Measurements from ENCODE around the gene RHNO1.

RHNO1 gene

GRCh38 chr12:2857576-2857975, 19.4 kb upstream of the RHNO1 start:
- H4K20me1 ChIP-seq (ENCODE audit: insufficient read depth, low read length) = no peaks in the 10 kb centered on the region
- H2AFZ ChIP-seq (ENCODE audit: low read length) = no peak overlapping the region
- no peaks in the 10 kb centered on the region for H3F3A ChIP-seq (ENCODE audit: insufficient read depth, low read length)
- TF ChIP-seq EZH2 (IDR thresholded peaks at IDR 0.05; ENCODE audit: borderline replicate concordance, low read length) = no peak
- no peaks in the 10 kb centered on the region for H3K9me2 ChIP-seq (ENCODE audit: low read depth, low read length)
- no peaks in the 10 kb centered on the region for H3K27me3 ChIP-seq (ENCODE audit: insufficient read depth, low read length)
- no peaks in the 10 kb centered on the region for H3K9me3 ChIP-seq (ENCODE audit: low read length)
- H3K27ac ChIP-seq (ENCODE audit: low read depth, low read length, poor library complexity, severe bottlenecking) = no peak overlapping the region
- H3K79me2 ChIP-seq (ENCODE audit: insufficient read depth, low read length) = no peaks in the 10 kb centered on the region
- H3K9ac ChIP-seq (ENCODE audit: low read length) = no peak overlapping the region
- H3K4me2 ChIP-seq (ENCODE audit: low read length) = no peak overlapping the region
- H3K36me3 ChIP-seq (ENCODE audit: insufficient read depth, low read length) = peaks cover 41% of the 10 kb centered on the region
- no peaks in the 10 kb centered on the region for H3K4me1 ChIP-seq (ENCODE audit: insufficient read depth, low read length, severe bottlenecking)
- no peak overlapping the region for H3K4me3 ChIP-seq (ENCODE audit: low read depth, low read length, poor library complexity, severe bottlenecking)

- Histone ChIP-seq H3K9me2 (ENCODE audit: low read depth, low read length) (no peaks in the 10 kb centered on the region), H3K36me3 (ENCODE audit: insufficient read depth, low read length) (peaks cover 49% of the 10 kb centered on the region), H3K79me2 (ENCODE audit: insufficient read depth, low read length) (no peaks in the 10 kb centered on the region), H2AFZ (ENCODE audit: low read length) (no peak overlapping the region), H3K9ac (ENCODE audit: low read length) (no peak overlapping the region), H3K27me3 (ENCODE audit: insufficient read depth, low read length) (no peaks in the 10 kb centered on the region), H3K4me3 (ENCODE audit: low read depth, low read length, poor library complexity, severe bottlenecking) (no peak overlapping the region), H3K9me3 (ENCODE audit: low read length) (no peaks in the 10 kb centered on the region), H3K4me2 (ENCODE audit: low read length) (no peak overlapping the region), H3F3A (ENCODE audit: insufficient read depth, low read length) (no peaks in the 10 kb centered on the region), H3K4me1 (ENCODE audit: insufficient read depth, low read length, severe bottlenecking) (no peaks in the 10 kb centered on the region), H4K20me1 (ENCODE audit: insufficient read depth, low read length) (no peaks in the 10 kb centered on the region), H3K27ac (ENCODE audit: low read depth, low read length, poor library complexity, severe bottlenecking) (no peak overlapping the region)
- TF ChIP-seq EZH2 (IDR thresholded peaks at IDR 0.05; ENCODE audit: borderline replicate concordance, low read length) = no peak
- TF ChIP-seq, protein P1, sequence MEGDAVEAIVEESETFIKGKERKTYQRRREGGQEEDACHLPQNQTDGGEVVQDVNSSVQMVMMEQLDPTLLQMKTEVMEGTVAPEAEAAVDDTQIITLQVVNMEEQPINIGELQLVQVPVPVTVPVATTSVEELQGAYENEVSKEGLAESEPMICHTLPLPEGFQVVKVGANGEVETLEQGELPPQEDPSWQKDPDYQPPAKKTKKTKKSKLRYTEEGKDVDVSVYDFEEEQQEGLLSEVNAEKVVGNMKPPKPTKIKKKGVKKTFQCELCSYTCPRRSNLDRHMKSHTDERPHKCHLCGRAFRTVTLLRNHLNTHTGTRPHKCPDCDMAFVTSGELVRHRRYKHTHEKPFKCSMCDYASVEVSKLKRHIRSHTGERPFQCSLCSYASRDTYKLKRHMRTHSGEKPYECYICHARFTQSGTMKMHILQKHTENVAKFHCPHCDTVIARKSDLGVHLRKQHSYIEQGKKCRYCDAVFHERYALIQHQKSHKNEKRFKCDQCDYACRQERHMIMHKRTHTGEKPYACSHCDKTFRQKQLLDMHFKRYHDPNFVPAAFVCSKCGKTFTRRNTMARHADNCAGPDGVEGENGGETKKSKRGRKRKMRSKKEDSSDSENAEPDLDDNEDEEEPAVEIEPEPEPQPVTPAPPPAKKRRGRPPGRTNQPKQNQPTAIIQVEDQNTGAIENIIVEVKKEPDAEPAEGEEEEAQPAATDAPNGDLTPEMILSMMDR (IDR thresholded peaks at IDR 0.05; ENCODE audit: low read length) = no peak
Observed at GRCh38 chr12:2858334-2858733, 18.7 kb upstream of the RHNO1 start.

- Histone ChIP-seq H3K27me3 (ENCODE audit: insufficient read depth, low read length) (no peaks in the 10 kb centered on the region), H3K4me2 (ENCODE audit: low read length) (no peak overlapping the region), H3K4me1 (ENCODE audit: insufficient read depth, low read length, severe bottlenecking) (no peaks in the 10 kb centered on the region), H4K20me1 (ENCODE audit: insufficient read depth, low read length) (no peaks in the 10 kb centered on the region), H3K9me2 (ENCODE audit: low read depth, low read length) (no peaks in the 10 kb centered on the region), H3F3A (ENCODE audit: insufficient read depth, low read length) (no peaks in the 10 kb centered on the region), H3K9ac (ENCODE audit: low read length) (no peak overlapping the region), H3K27ac (ENCODE audit: low read depth, low read length, poor library complexity, severe bottlenecking) (no peak overlapping the region), H3K4me3 (ENCODE audit: low read depth, low read length, poor library complexity, severe bottlenecking) (no peak overlapping the region), H3K36me3 (ENCODE audit: insufficient read depth, low read length) (peaks cover 55% of the 10 kb centered on the region), H3K9me3 (ENCODE audit: low read length) (no peaks in the 10 kb centered on the region), H3K79me2 (ENCODE audit: insufficient read depth, low read length) (no peaks in the 10 kb centered on the region), H2AFZ (ENCODE audit: low read length) (no peak overlapping the region)
- TF ChIP-seq EZH2 (IDR thresholded peaks at IDR 0.05; ENCODE audit: borderline replicate concordance, low read length) = no peak
- TF ChIP-seq, protein P1 (IDR thresholded peaks at IDR 0.05; ENCODE audit: low read length) = no peak
Observed at GRCh38 chr12:2858944-2859421, 18.0 kb upstream of the RHNO1 start.

DNA sequence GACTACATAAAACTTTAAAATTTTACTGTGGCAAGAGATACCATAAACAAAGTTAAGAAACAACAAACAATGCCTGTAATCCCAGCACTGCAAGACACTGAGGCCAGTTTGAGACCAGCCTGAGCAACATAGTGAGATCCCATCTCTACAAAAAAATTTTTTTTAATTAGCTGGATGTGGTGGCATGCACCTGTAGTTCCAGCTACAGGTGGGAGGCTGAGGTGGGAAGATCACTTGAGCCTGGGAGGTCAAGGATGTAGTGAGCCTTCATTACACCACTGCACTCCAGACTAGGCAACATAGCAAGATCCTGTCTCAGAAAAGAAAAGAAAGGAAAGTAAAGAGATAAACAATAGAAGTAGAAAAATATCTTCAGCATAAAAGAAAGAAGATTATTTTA, 16.9 kb upstream of the RHNO1 start:
- Histone ChIP-seq H3K9me3 (ENCODE audit: low read length) (no peaks in the 10 kb centered on the region), H3K27me3 (ENCODE audit: insufficient read depth, low read length) (no peaks in the 10 kb centered on the region), H3K9ac (ENCODE audit: low read length) (no peak overlapping the region), H4K20me1 (ENCODE audit: insufficient read depth, low read length) (no peaks in the 10 kb centered on the region), H3K79me2 (ENCODE audit: insufficient read depth, low read length) (no peaks in the 10 kb centered on the region), H3K9me2 (ENCODE audit: low read depth, low read length) (no peaks in the 10 kb centered on the region), H2AFZ (ENCODE audit: low read length) (no peak overlapping the region), H3K36me3 (ENCODE audit: insufficient read depth, low read length) (peaks cover 67% of the 10 kb centered on the region), H3K27ac (ENCODE audit: low read depth, low read length, poor library complexity, severe bottlenecking) (no peak overlapping the region), H3K4me2 (ENCODE audit: low read length) (no peak overlapping the region), H3F3A (ENCODE audit: insufficient read depth, low read length) (no peaks in the 10 kb centered on the region), H3K4me1 (ENCODE audit: insufficient read depth, low read length, severe bottlenecking) (no peaks in the 10 kb centered on the region), H3K4me3 (ENCODE audit: low read depth, low read length, poor library complexity, severe bottlenecking) (no peak overlapping the region)
- TF ChIP-seq, protein P1 (IDR thresholded peaks at IDR 0.05; ENCODE audit: low read length) = no peak
- TF ChIP-seq EZH2 (IDR thresholded peaks at IDR 0.05; ENCODE audit: borderline replicate concordance, low read length) = no peak

Data from OCI-LY1 (cell line).